ENCODE measurements around the gene SOHLH1. TPM values are rescaled to one million over a fixed set of nuclear protein-coding genes. Genes with fewer than 3 reads are reported as not detected.

The SOHLH1 gene
- total and polyA plus RNA-seq, 2 experiments from 2014 or later: not detected

DNA sequence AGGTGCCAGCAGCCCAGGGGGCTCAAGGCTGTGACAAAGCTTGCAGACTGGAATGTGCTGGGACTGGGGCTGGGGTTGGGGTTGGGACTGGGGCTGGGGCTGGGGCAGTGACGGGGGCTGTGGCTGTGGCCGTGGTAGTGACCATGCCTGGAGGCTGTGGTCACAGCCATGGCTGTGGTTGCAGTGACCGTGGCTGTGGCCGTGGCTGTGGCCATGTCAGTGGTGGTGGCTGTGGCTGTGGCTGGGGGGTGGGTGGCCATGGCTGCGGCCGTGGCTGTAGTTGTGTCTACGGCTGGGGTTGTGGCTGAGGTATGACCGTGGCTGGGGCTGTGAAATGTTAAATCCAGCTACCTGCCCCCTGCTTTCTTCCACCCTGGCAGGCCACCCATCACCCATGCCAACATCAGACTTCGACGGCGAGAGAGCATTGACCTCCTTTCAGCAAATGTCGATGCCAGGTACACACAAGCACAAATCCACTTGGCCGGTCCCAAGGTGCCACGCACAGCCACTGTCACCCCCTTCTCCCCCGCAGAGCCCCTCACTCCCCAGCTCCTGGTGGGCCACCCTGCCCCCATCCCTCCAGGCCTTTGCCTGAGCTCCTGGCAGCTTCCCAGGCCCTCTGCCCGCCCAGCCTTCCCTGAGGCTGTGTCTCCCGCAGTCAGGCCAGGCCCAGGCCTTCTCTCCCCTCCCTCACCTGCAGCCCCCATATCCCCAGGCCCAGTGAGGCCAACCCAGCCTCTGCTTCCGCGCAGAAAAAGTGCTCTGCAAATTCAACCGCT lies 20.9 kb downstream of the SOHLH1 start:
- H3K9me2 ChIP-seq (ENCODE audit: insufficient read depth): no peaks in the 10 kb centered on the region
- H3F3A ChIP-seq (ENCODE audit: insufficient read depth): no peaks in the 10 kb centered on the region
- WGBS, 2 experiments (ENCODE audit: low coverage in 1 of 2, low lambda C conversion rate in 2 of 2, missing lambda C conversion rate in 2 of 2): 71 to 74% methylated on average over 12 to 20 of the region's 20 CpGs
- no peak overlapping the region for H3K9ac ChIP-seq
- H3K9me3 ChIP-seq (ENCODE audit: low read depth): no peaks in the 10 kb centered on the region
- no peaks in the 10 kb centered on the region for H4K20me1 ChIP-seq (ENCODE audit: insufficient read depth)
- H3K36me3 ChIP-seq (ENCODE audit: low read depth): no peaks in the 10 kb centered on the region
- in situ Hi-C loops (cut with MboI): no loop called here
- H3K4me1 ChIP-seq (ENCODE audit: insufficient read depth): no peaks in the 10 kb centered on the region
- H3K79me2 ChIP-seq (ENCODE audit: insufficient read depth): no peaks in the 10 kb centered on the region
- H3K4me3 ChIP-seq: no peak overlapping the region
- no peak for DNase-seq
- no peak overlapping the region for H3K4me2 ChIP-seq (ENCODE audit: unreplicated experiment)
- TF ChIP-seq EZH2phosphoT487 (IDR thresholded peaks at IDR 0.05; ENCODE audit: insufficient read depth, low read depth): no peak
- no peak overlapping the region for H2AFZ ChIP-seq
- H3K27me3 ChIP-seq (replicated peaks; ENCODE audit: insufficient read depth): no peaks in the 10 kb centered on the region
- H3K27ac ChIP-seq: no peak overlapping the region

DNA sequence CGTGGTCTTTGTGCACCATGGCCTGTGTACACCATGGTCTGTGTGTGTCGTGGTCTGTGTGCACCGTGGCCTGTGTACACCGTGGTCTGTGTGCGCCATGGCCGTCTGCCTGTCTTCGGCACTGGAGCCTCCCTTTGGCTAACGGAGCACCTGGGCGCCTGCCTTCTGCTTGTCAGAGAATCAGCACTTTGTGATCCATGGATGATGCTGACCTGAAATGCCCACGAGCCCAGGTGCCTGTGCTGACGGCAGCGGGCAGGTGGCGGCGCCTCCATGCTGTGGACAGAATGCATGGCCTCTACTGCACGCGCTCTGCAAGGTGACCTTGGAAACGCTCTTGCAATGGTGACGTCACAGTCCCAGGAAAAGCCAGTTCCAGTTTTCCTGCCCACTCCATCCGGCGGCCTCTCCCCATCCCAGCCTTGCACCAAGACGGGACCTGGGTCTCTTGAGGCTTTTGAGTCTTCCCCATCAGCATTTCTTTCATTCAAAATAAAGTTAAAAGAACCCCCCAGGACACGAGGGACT lies 21.6 kb downstream of the SOHLH1 start:
- no peak for TF ChIP-seq EZH2 (IDR thresholded peaks at IDR 0.05; ENCODE audit: insufficient read depth, poor library complexity, severe bottlenecking)
- TF ChIP-seq EZH2phosphoT487 (IDR thresholded peaks at IDR 0.05; ENCODE audit: insufficient read depth, low read depth): no peak
- Histone ChIP-seq H2AFZ (no peak overlapping the region), H3K9me2 (ENCODE audit: insufficient read depth) (no peaks in the 10 kb centered on the region), H3K79me2 (ENCODE audit: insufficient read depth) (no peaks in the 10 kb centered on the region), H3K27me3 (replicated peaks; ENCODE audit: insufficient read depth) (no peaks in the 10 kb centered on the region; the same call in 1 of the 2 replicates), H3K36me3 (ENCODE audit: low read depth) (no peaks in the 10 kb centered on the region), H3F3A (ENCODE audit: insufficient read depth) (no peaks in the 10 kb centered on the region), H3K9ac (no peak overlapping the region), H4K20me1 (ENCODE audit: insufficient read depth) (no peaks in the 10 kb centered on the region), H3K27ac (no peak overlapping the region), H3K4me1 (ENCODE audit: insufficient read depth) (no peaks in the 10 kb centered on the region), H3K4me2 (ENCODE audit: unreplicated experiment) (no peak overlapping the region), H3K9me3 (ENCODE audit: low read depth) (no peaks in the 10 kb centered on the region), H3K4me3 (no peak overlapping the region)
- no peak for DNase-seq
- in situ Hi-C loops (cut with MboI): no loop called here
- 74 to 80% methylated on average over 22 of the region's 22 CpGs for WGBS, 2 experiments (ENCODE audit: low coverage in 1 of 2, low lambda C conversion rate in 2 of 2, missing lambda C conversion rate in 2 of 2)

DNA sequence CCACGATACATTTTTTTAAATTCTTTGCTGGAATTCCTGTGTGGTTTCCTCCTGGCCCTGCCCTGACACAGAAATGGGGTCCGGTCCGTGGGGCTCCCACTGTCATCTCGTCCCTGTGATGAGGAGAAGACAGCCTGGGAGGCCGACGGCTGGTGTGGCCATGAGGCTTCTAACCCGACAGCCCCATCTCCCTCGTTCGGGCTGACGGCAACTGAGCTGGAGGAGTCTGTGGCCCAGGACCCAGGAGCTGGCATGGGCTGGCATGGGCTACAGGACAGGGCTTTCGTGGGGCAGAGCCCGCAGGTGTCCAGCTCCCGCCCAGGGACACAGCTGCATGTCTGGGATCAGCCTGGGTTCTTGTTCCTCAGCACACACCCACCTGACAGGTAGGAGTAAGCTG lies 22.4 kb downstream of the SOHLH1 start:
- H2AFZ ChIP-seq: no peak overlapping the region
- H3K4me1 ChIP-seq (ENCODE audit: insufficient read depth): no peaks in the 10 kb centered on the region
- DNase-seq: no peak
- H3K27ac ChIP-seq: no peak overlapping the region
- no peak overlapping the region for H3K4me3 ChIP-seq
- no peaks in the 10 kb centered on the region for H3K9me3 ChIP-seq (ENCODE audit: low read depth)
- H3K79me2 ChIP-seq (ENCODE audit: insufficient read depth): no peaks in the 10 kb centered on the region
- no peaks in the 10 kb centered on the region for H3K36me3 ChIP-seq (ENCODE audit: low read depth)
- no peak overlapping the region for H3K9ac ChIP-seq
- H3K4me2 ChIP-seq (ENCODE audit: unreplicated experiment): no peak overlapping the region
- peaks cover 6% of the 10 kb centered on the region; the same call in 1 of the 2 replicates for H3K27me3 ChIP-seq (replicated peaks; ENCODE audit: insufficient read depth)
- WGBS, 2 experiments (ENCODE audit: low coverage in 1 of 2, low lambda C conversion rate in 2 of 2, missing lambda C conversion rate in 2 of 2): 66 to 67% methylated on average over 13 of the region's 13 CpGs
- in situ Hi-C loops (cut with MboI): no loop called here
- no peak for TF ChIP-seq EZH2 (IDR thresholded peaks at IDR 0.05; ENCODE audit: insufficient read depth, poor library complexity, severe bottlenecking)
- no peak for TF ChIP-seq EZH2phosphoT487 (IDR thresholded peaks at IDR 0.05; ENCODE audit: insufficient read depth, low read depth)
- no peaks in the 10 kb centered on the region for H3K9me2 ChIP-seq (ENCODE audit: insufficient read depth)
- H4K20me1 ChIP-seq (ENCODE audit: insufficient read depth): no peaks in the 10 kb centered on the region
- H3F3A ChIP-seq (ENCODE audit: insufficient read depth): no peaks in the 10 kb centered on the region

DNA sequence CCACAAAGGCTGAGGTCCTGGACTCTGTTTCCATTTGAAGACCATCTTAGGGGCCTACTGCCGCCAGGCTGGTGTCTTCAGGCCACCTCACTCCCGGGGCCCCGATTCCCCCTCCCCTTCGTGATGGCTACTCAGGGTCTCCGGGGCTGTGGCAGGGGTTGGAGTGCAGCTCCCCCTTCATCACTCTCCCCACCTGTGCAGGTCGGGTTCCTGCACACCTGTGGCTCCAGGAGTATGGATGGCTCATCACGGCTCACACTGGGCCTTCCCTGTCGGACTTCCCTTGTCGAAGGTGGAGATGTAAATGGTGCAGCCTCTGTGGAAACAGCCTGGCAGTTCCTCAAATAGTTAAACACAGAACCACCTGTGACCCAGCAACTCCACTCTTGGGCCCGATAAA lies 24.3 kb downstream of the SOHLH1 start:
- Histone ChIP-seq H3K27ac (no peak overlapping the region), H3K9ac (no peak overlapping the region), H3K4me1 (ENCODE audit: insufficient read depth) (no peaks in the 10 kb centered on the region), H3K9me3 (ENCODE audit: low read depth) (no peaks in the 10 kb centered on the region), H3K27me3 (replicated peaks; ENCODE audit: insufficient read depth) (peaks cover 7% of the 10 kb centered on the region; the same call in 1 of the 2 replicates), H3K4me3 (no peak overlapping the region), H3K36me3 (ENCODE audit: low read depth) (no peaks in the 10 kb centered on the region), H3K4me2 (ENCODE audit: unreplicated experiment) (no peak overlapping the region), H4K20me1 (ENCODE audit: insufficient read depth) (no peaks in the 10 kb centered on the region), H2AFZ (no peak overlapping the region), H3K9me2 (ENCODE audit: insufficient read depth) (no peaks in the 10 kb centered on the region), H3F3A (ENCODE audit: insufficient read depth) (no peaks in the 10 kb centered on the region), H3K79me2 (ENCODE audit: insufficient read depth) (no peaks in the 10 kb centered on the region)
- TF ChIP-seq EZH2phosphoT487 (IDR thresholded peaks at IDR 0.05; ENCODE audit: insufficient read depth, low read depth) (no peak), EZH2 (IDR thresholded peaks at IDR 0.05; ENCODE audit: insufficient read depth, poor library complexity, severe bottlenecking) (no peak)
- WGBS, 2 experiments (ENCODE audit: low coverage in 1 of 2, low lambda C conversion rate in 2 of 2, missing lambda C conversion rate in 2 of 2): 38 to 39% methylated on average over 10 of the region's 10 CpGs
- DNase-seq: no peak
- in situ Hi-C loops (cut with MboI): no loop called here

All from GM23248 (cell line).